GM19193 (cell line): ENCODE data around the gene SLC4A1.

Experiments
- POLR2A ChIP-seq: IDR thresholded peaks from 4 replicates; pipeline ENCODE4 v1.6.1; 2011; ENCODE audit not compliant: insufficient read depth, insufficient read length; ENCODE audit errors: extremely low read depth

SLC4A1 gene

GRCh38 chr17:44219616-44220212 is 48.2 kb downstream of the SLC4A1 start, which contains the start of gene UBTF:
Gene UBTF, minus strand, starts transcription at chr17:44219675. Its CDS starts 1,446 bp downstream, at chr17:44218229.
- TF ChIP-seq POLR2A = no peak

- peak; percentile 62 for TF ChIP-seq POLR2A
Observed at GRCh38 chr17:44219108-44219615, 48.8 kb downstream of the SLC4A1 start.

- TF ChIP-seq POLR2A = peak; percentile 49
Observed at GRCh38 chr17:44218344-44219107, 49.4 kb downstream of the SLC4A1 start.

- no peak for TF ChIP-seq POLR2A
Observed at GRCh38 chr17:44217738-44218343, 50.1 kb downstream of the SLC4A1 start.

GRCh38 chr17:44216694-44217093 is 51.2 kb downstream of the SLC4A1 start:
- TF ChIP-seq POLR2A = no peak

GRCh38 chr17:44216173-44216572 is 51.8 kb downstream of the SLC4A1 start:
- TF ChIP-seq POLR2A = peak; percentile 23

- TF ChIP-seq POLR2A = no peak
Observed at GRCh38 chr17:44214896-44215295, 53.0 kb downstream of the SLC4A1 start.

- no peak for TF ChIP-seq POLR2A
Observed at GRCh38 chr17:44214230-44214494, 53.8 kb downstream of the SLC4A1 start.

GRCh38 chr17:44213403-44214229 is 54.3 kb downstream of the SLC4A1 start:
- no peak for TF ChIP-seq POLR2A

GRCh38 chr17:44212507-44213402 is 55.2 kb downstream of the SLC4A1 start:
- TF ChIP-seq POLR2A = peak; percentile 40

GRCh38 chr17:44211281-44212265 is 56.4 kb downstream of the SLC4A1 start:
- TF ChIP-seq POLR2A = no peak

- no peak for TF ChIP-seq POLR2A
Observed at GRCh38 chr17:44210342-44211192, 57.4 kb downstream of the SLC4A1 start.
